WERI-Rb-1 (cell line): ENCODE results near the gene CYP4F2.
"Not testable (repeated sequence)": the region's sequence is repeated elsewhere in the genome, so short reads cannot be mapped to it uniquely, and the experiment has no call there.

ENCODE experiments used
- DNase-seq: peaks from one replicate; pipeline ENCODE4 v3.0.0-alpha.2; 2020
- H3K27ac ChIP-seq: fragments of 250-450 bp; sonication (Bioruptor Pico); 2 replicates; pipeline ENCODE4 v1.5.1; 2020; ENCODE audit warnings: mild to moderate bottlenecking, moderate library complexity
- H3K27me3 ChIP-seq: fragments of 250-450 bp; sonication (Bioruptor Pico); 2 replicates; pipeline ENCODE4 v1.5.1; 2021; ENCODE audit warnings: mild to moderate bottlenecking, low read depth, moderate library complexity; ENCODE audit not compliant: insufficient read depth, severe bottlenecking
- H3K36me3 ChIP-seq: fragments of 250-450 bp; sonication (Bioruptor Pico); 2 replicates; pipeline ENCODE4 v1.5.1; 2020; ENCODE audit warnings: mild to moderate bottlenecking, moderate library complexity
- H3K4me3 ChIP-seq: 2 replicates; pipeline ENCODE4 v1.5.1; 2011; ENCODE audit warnings: low read depth, mild to moderate bottlenecking, control low read depth, low read length
- H3K9me3 ChIP-seq: fragments of 250-450 bp; sonication (Bioruptor Pico); 2 replicates; pipeline ENCODE4 v1.5.1; 2021; ENCODE audit warnings: mild to moderate bottlenecking, moderate library complexity; ENCODE audit not compliant: severe bottlenecking
- CTCF ChIP-seq: IDR thresholded peaks from 2 replicates; pipeline ENCODE4 v1.5.1; 2011; ENCODE audit warnings: low read depth, mild to moderate bottlenecking, control low read depth, inconsistent platforms, low read length

CYP4F2 gene

GRCh38 chr19:15831626-15832025 lies 66.2 kb downstream of the CYP4F2 start:
- peaks cover 78% of the 10 kb centered on the region for H3K27me3 ChIP-seq
- H3K4me3 ChIP-seq: no peak overlapping the region
- H3K36me3 ChIP-seq: no peaks in the 10 kb centered on the region
- DNase-seq: no peak
- H3K9me3 ChIP-seq: peaks cover 9% of the 10 kb centered on the region
- no peak overlapping the region for H3K27ac ChIP-seq
- no peak for TF ChIP-seq CTCF

- DNase-seq: no peak
- Histone ChIP-seq H3K4me3 (no peak overlapping the region), H3K36me3 (no peaks in the 10 kb centered on the region), H3K9me3 (no peaks in the 10 kb centered on the region), H3K27me3 (peaks cover 76% of the 10 kb centered on the region), H3K27ac (no peak overlapping the region)
- TF ChIP-seq CTCF: no peak
Measured at GRCh38 chr19:15829786-15830185, 68.1 kb downstream of the CYP4F2 start.

- Histone ChIP-seq H3K27ac (no peak overlapping the region), H3K36me3 (no peaks in the 10 kb centered on the region), H3K9me3 (no peaks in the 10 kb centered on the region), H3K27me3 (peaks cover 76% of the 10 kb centered on the region), H3K4me3 (no peak overlapping the region)
- DNase-seq: no peak
- TF ChIP-seq CTCF: no peak
Measured at GRCh38 chr19:15829306-15829698, 68.6 kb downstream of the CYP4F2 start.

GRCh38 chr19:15828611-15829305 lies 69.1 kb downstream of the CYP4F2 start:
- not testable (repeated sequence) for DNase-seq, H3K4me3 ChIP-seq, H3K27ac ChIP-seq, H3K9me3 ChIP-seq, H3K36me3 ChIP-seq
- peaks cover 76% of the 10 kb centered on the region for H3K27me3 ChIP-seq

GRCh38 chr19:15828121-15828610 lies 69.7 kb downstream of the CYP4F2 start:
- Histone ChIP-seq H3K36me3 (no peaks in the 10 kb centered on the region), H3K9me3 (no peaks in the 10 kb centered on the region), H3K27me3 (peaks cover 78% of the 10 kb centered on the region), H3K27ac (no peak overlapping the region), H3K4me3 (no peak overlapping the region)
- TF ChIP-seq CTCF: no peak
- DNase-seq: no peak
